HG03175 (cell line): ENCODE results near the gene TEDC2.
"Not testable (repeated sequence)": the region's sequence is repeated elsewhere in the genome, so short reads cannot be mapped to it uniquely, and the experiment has no call there.

ENCODE experiments used
- ATAC-seq: cut with Tn5 transposase; IDR thresholded peaks from one replicate; pipeline ENCODE4 v1.9.1; 2021; ENCODE audit warnings: mild to moderate bottlenecking, moderate library complexity; ENCODE audit not compliant: unreplicated experiment

TEDC2 gene

DNA sequence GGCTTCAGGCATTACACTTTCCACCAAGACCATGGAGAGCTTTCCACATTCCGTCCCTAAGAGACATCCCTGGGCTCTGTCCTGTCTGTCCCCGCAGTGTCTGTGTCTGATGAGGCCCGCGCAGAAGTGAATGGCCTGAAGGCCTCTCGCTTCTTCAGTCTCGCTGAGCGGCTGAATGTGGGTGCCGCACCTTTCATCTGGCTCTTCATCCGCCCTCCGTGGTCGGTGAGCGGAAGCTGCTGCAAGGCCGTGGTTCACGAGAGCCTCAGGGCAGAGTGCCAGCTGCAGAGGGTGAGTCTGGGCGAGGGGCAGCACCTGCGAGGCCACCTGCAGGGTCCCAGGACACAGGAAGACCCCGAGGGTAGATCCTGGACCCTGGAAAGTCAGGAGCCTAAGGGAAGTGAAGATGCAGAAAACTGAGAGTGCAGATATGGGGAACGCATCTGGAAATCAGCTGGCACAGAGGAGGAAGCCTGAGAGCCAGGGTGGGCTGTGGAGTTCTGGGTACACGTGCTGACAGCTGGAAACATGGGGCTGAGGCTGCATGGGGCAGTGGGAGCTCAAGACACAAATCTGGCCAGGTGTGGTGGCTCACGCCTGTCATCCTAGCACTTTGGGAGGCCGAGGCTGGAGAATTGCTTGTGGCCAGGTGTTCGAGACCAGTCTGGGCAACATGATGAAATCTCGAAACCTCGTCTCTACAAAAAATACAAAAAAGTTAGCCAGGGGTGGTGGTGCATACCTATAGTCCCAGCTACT, 22.7 kb upstream of the TEDC2 start:
- no peak for ATAC-seq

DNA sequence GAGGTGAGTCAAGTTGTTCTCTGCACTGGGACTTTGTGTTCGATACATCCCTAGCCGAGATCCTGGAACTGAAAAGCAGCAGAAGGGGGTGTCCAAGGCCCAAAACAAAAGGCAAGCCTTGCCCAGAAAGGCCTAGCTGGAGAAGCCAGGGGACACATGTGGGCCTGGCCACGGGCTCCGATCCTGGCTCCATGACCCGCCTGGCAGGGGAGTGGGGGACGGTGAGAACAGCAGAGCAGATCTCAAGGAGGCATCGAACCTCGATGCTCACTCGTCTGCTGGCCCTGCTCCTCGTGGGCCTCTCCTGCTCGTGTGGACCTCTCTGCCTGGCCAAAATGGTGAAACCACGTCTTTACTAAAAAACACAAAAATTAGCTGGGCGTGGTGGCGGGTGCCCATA, 21.8 kb upstream of the TEDC2 start:
- no peak for ATAC-seq

DNA sequence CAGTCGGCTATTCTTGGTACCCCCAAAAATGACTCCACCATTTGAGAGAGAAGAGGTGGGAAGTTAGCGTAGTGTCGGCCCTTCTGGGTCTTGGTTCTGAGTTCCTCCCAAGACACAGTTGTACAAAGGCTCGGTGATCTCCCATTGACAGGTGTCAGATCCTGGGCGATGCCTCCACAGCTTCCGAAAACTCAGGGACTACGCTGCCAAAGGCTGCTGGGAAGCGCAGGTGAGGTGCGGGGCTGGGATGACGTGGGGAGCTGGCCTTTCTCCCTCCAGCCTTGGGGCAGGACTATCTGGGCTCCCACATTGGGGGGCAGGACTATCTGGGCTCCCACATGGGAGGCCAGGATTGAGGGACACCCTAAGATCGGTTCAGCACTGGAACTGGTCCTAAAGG, 20.3 kb upstream of the TEDC2 start:
- no peak for ATAC-seq

DNA sequence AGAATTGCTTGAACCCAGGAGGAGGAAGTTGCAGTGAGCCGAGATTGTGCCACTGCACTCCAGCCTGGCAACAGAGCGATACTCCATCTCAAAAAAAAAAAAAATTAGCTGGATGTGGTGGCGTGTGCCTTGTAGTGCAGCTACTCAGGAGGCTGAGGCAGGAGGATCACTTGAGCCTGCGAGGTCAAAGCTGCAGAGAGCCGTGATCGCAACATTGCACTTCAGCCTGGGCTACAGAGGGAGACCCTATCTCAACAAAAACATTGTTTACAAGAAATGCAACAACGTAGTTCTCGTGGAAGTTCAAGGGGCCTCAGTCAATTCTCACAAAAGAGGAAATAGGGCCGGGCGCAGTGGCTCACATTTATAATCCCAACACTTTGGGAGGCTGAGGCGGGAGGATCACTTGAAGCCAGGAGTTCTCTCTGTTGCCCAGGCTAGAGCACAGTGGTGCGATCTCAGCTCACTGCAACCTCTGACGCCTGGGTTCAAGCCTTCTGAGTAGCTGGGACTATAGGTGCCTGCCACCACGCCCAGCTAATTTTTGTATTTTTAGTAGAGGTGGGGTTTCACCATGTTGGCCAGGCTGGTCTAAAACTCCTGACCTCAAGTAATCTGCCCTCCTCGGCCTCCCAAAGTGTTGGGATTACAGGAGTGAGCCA, 18.6 kb upstream of the TEDC2 start:
- not testable (repeated sequence) for ATAC-seq

DNA sequence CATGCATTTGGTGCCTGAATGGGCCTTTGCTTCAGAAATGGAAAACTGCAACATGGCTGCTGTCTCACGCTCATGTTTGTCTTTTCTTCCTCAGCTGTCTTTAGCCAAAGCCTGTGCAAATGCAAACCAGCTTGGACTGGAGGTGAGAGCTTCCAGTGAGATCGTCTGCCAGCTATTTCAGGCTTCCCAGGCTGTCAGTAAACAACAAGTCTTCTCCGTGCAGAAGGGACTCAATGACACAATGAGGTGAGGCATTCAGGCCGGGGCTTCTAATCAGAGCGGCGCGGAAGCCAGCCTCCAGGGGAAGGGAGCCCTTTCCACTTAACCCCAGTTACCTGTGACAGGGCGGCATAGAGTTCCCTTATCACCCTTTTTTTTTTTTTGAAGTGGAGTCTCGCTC, 16.4 kb upstream of the TEDC2 start:
- no peak for ATAC-seq

DNA sequence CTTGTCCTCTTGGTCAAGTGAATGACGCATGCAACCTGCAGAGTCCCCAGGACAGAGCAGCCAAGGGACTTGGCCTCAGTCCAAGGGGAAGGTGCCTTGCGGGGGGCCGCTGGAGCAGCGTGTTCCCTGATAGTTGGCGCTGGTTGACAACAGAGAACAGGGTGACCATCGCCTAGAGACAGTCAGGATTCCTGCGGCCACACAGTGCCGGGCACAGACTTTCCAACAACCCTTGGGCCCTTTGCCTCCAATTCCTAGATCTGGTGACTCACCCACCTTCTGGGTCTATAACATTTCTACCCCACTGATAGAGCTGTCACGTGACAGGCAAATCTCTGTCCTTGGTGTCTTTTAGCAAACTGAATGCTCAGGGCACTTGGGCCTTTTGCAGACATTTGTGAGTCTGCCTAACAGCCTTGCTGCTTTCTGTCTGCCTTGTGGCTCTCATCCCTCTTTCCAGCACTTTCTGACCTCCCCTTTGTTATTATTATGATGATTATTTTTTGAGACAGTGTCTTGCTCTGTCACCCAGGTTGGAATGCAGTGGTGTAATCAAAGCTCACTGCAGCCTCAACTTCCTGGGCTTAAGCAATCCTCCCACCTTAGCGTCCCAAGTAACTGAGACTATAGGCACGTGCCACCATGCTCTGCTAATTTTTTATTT, 11.9 kb upstream of the TEDC2 start:
- no peak for ATAC-seq

DNA sequence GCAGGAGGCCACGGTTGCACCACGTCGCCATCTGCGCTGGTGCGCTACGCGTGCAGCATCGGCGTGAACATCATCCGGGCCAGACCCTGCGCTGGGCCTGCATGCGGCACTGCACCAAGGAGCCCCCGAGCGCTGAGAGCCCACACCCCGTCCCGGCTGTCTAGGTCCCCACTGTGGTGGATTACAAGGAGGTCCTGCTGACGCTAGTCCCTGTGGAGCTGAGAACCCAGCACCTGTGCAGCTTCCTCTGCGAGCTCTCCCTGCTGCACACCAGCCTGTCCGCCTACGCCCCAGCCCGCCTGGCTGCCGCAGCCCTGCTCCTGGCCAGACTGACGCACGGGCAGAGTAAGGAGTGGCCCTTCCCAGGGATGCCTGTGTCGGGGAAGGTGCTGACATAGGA, 10.8 kb upstream of the TEDC2 start:
- no peak for ATAC-seq

DNA sequence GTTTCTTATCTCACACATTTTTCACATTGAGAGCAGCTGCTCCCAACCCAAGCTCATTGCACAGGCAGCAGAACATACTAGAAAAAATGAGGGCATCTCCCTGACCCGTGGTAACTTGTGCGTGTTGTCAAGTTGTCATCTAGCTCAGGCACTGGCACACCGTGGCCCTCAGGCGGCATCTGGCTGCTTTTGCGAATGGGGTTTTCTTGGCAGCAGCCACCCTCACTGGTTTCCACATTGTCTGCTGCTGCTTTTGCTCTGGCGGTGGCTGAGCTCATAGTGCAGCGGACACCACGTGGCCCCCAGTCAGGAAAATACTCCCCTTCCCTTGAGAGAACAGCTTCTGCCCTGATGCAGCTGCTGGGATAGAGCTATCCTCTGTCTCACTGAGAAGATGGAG, 9.4 kb upstream of the TEDC2 start:
- ATAC-seq: no peak

DNA sequence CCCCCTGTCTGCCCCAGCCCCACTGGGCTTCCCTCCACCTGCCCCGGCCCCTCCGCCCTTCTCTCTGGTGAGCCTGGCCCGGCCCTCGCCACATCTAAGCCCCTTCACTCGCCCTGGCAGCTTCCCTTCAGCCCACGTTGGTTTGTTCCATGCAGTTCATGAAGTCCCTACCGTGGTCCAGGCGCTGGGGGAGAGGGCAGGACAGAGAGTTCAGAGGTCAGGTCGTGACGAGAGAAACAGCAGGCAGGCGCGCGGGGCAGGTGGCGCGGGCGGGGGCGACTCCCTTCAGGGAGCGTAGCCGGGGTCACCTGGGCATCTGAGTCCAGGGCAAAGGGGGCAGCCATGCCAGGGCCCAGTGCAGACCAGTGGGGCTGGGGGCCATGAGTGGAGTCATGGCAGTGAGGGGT, 8.9 kb upstream of the TEDC2 start:
- ATAC-seq: no peak

DNA sequence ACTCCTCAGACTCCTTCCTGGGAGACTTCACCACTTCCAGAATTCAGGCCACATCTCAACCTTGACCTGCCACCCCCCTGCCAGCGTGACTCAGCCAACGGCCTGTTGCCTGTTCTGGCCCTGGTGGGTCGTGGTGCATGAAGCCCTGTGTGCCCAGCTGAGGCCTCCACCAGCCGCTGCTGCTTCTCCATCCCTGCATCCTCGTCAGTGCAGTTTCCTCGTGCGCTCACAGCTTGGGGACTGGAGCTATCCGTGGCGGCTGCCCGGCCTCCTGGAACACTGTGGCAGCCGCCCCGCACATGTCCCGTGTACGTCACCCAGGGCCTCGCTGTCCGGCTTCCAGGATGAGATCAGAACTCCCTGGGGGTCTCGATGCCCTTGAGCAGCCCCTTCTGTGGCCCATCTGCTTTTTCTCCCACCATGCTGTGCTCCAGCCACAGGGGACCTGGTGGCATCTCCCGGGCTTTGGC, 8.0 kb upstream of the TEDC2 start:
- no peak for ATAC-seq

DNA sequence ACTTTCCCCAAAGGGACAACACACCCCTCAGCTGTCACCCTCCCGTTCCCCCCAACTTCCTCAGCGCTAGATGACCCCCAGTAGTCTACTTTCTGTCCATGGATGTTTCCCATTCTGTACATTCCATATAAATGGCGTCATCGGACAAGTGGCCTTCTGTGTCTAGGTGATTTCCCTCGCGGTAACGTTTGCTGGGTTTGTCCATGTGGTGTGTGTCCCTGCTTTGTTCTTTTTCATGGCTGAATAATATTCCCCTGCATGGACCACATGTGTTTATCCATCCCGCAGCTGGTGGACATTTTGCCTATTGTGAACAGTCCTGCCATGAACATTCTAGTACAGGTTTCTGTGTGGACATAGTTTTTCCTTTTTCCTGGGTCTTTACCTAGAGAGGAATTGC, 7.3 kb upstream of the TEDC2 start:
- ATAC-seq: no peak

DNA sequence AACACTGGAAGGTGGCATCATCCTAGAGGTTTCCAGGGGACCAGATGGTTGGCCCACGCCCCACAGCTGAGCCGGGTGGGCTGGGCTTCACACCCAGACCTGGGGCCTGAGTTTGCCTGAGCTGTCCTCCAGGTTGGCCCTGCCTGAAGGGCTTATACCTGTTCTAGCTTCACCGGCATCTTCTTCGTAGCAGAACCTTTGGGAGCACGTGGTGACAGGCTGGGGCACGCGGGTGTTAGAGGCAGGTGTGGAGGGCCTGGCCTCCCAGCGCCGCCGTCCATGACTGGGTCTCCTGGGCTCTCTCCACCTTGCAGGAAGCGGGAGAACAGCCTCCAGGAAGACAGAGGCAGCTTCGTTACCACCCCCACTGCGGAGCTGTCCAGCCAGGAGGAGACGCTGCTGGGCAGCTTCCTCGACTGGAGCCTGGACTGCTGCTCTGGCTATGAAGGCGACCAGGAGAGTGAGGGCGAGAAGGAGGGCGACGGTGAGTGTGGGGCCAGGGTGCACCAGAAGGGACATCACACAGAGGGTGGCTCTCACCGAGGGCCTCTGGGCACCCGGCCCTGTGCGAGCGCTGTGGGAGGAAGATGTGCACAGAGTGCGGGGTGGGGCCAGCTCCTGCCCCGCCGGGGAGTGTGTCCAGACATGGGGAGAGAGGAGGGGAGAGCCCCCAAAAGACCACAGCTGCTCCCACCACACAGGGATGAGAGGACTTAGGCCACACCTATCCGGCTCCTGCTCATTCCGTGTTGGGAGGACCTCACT, 4.6 kb upstream of the TEDC2 start:
- no peak for ATAC-seq

DNA sequence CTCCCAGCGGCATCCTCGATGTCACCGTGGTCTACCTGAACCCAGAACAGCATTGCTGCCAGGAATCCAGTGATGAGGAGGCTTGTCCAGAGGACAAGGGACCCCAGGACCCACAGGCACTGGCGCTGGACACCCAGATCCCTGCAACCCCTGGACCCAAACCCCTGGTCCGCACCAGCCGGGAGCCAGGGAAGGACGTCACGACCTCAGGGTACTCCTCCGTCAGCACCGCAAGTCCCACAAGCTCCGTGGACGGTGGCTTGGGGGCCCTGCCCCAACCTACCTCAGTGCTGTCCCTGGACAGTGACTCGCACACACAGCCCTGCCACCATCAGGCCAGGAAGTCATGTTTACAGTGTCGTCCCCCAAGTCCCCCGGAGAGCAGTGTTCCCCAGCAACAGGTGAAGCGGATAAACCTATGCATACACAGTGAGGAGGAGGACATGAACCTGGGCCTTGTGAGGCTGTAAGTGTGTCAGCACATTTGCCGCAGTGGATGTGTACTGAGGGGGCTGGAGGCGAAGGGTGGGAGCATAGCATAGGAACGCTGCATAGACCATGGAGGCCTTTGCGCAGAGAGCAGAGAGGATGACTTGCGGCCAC, 3.3 kb upstream of the TEDC2 start:
- ATAC-seq: no peak

DNA sequence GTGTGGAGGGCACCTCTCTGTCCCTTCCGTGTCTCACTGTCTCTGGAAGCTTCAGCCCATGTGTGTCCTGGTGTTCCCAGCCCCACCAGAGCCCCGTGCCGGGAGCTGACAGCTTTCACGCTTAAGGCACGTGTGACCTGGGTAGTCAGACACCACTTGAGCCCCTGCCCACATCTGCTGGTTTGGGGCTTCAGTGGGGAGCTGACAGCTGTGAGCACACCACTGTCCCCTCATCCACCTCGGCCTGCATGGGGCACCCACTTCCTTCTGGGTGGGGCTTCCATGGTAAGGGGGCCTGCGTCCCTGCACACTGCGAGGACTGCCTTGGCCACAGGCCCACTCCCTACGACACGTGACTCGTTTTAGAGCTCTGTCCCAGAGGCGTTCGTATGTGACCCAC, 2.6 kb upstream of the TEDC2 start:
- ATAC-seq: no peak

DNA sequence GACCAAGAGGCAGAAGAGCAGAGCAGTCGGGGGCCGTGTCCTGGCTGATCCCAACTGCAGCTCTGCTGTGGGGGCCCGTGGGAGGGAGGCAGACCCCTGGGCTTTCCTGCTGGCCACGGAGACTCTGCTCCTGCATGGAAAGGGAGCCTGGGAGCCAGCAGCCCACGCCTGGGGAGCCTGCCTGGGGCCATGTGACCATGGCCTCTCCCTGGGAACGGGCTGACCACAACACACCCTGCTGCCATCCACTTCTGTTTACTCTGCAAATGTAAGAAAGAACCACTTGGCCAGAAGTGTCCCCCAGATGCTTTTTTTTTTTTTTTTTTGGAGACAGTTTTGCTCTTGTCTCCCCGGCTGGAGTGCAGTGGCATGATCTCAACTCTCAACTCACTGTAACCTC, 2.0 kb upstream of the TEDC2 start:
- no peak for ATAC-seq

DNA sequence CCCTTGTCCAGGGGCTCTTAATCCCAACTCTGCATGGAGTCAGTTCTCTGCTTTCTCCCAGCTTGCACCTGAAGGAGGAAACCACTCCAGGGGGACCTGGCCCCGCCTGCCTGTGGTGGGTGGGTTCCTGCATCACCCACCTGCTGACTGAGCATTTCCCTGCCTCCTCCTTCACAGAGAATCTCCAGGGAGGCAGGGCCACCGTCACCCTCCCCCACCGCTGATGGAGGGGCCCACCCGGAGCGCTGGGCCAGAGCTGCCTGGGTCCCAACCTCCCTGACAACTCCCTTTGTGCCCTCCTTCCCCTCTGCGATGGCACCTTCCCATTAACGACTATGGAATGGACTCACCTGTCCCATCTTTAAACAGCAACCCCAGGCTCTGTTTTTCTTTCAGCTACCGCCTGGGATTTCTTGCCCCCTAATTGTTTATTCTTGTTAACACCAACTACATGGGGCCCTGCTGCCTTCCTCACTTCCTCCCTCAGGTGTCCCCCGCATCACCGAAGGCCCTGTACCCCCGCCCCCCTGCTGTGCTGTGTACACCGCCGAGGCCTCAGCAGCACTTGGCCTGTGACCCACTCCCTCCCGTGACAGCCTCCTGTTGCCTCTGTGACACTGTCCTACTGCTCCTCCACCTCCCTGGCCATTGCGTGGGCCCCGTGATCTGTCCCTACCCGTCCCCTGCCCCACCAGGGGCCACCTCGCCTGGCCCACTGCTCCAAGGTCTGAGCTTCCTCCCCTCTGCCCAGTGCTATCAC, 842 bp upstream of the TEDC2 start:
- no peak for ATAC-seq

DNA sequence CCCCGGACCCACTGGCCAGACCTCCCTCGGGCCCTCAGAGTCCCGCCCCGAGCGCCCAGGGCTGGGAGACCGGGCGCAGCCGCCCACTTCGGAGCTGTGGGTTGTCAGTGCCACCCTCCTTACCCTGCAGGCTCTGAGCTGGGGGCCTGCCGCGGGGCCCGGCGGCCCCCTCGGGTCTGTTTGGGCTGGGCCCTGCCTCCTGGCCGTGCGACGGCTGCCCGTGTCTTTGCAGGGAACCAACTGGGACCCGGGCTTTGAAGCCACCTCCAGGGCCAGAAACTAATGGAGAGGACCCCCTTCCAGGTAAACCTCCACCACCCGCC, 443 bp downstream of the TEDC2 start:
- ATAC-seq: no peak

DNA sequence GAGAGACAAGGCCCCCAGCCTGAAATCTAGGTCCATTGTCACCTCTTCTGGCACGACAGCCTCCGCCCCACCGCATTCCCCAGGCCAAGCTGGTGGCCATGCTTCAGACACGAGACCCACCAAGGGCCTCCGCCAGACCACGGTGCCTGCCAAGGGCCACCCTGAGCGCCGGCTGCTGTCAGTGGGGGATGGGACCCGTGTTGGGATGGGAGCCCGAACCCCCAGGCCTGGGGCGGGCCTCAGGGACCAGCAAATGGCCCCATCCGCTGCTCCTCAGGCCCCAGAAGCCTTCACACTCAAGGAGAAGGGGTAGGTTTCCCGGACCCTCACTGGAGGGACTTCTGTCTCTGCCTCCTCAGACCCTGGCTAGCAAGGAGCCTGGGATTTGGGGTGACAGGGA, 1.0 kb downstream of the TEDC2 start:
- ATAC-seq: no peak

DNA sequence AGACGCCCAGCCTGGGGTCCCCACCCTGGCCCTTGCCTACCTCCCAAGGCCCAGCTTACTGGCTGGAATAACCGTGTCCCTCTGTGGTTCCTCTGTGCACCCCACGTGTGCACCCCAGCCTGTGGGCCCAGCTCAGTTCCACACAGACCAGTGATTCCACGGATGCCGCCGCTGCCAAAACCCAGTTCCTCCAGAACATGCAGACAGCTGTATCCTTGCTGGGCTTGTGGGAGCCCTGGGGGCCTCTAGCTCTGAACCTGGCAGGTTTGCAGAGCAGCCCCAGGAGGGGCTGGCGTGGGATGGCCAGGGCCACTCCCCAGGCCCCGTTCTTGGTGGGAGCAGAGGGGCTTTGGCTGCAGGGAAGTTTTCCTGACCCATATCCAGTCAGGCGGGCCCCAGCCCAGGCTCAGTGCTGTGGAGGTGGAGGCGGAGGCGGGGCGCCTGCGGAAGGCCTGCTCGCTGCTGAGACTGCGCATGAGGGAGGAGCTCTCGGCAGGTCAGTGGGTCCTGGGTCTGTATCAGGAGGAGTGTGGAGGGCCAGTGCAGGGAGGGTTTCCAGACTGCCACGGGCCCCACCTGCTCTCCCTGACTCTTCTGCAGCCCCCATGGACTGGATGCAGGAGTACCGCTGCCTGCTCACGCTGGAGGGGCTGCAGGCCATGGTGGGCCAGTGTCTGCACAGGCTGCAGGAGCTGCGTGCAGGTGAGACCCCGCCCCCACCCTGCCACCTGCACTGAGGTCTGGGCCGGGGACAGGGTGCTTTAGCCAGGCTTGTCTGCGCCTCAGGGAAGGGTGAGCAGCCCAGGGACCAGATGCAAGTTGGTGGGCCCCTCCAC, 2.3 kb downstream of the TEDC2 start:
- ATAC-seq: no peak

DNA sequence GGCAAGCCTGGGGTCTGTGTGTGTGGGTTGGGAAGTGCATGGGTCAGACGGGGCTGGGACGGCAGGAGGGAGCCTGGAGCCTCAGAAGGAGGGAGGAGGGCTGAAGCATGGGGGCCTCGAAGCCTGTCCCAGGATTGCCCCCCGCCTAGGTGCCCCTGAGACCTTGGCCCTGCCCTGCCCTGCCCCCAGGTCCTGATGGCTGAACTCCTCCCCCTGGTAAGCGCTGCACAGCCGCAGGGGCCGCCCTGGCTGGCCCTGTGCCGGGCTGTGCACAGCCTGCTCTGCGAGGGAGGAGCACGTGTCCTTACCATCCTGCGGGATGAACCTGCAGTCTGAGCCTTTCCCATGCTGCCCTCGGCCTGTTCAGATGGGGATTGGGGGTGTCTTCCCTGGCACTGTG, 4.4 kb downstream of the TEDC2 start:
- no peak for ATAC-seq
